HCT116 (cell line): ENCODE results near the gene LCLAT1.

Experiments used
- ELF1 ChIP-seq: IDR thresholded peaks from 2 replicates; pipeline ENCODE4 v1.6.1; 2012; ENCODE audit warnings: low read depth, borderline replicate concordance
- EZH2 ChIP-seq: fragments of 200-600 bp; sonication (generic); IDR thresholded peaks from 2 replicates; pipeline ENCODE4 v1.6.1; 2017; ENCODE audit warnings: antibody characterized with exemption, mixed run types
- EZH2phosphoT487 ChIP-seq: fragments of 200-600 bp; IDR thresholded peaks from 2 replicates; pipeline ENCODE4 v1.6.1; 2018; ENCODE audit warnings: antibody characterized with exemption, borderline replicate concordance
- JUND ChIP-seq: IDR thresholded peaks from 2 replicates; pipeline ENCODE4 v1.6.1; 2012
- MAX ChIP-seq: IDR thresholded peaks from 2 replicates; pipeline ENCODE4 v1.6.1; 2012
- POLR2A ChIP-seq: IDR thresholded peaks from 2 replicates; pipeline ENCODE4 v1.7.0; 2011; ENCODE audit warnings: borderline replicate concordance; ENCODE audit not compliant: insufficient read depth, insufficient read length; ENCODE audit errors: extremely low read depth
- POLR2AphosphoS5 ChIP-seq: IDR thresholded peaks from 2 replicates; pipeline ENCODE4 v1.6.1; 2011; ENCODE audit warnings: mild to moderate bottlenecking, low read depth, low read length, moderate library complexity
- RAD21 ChIP-seq: IDR thresholded peaks from 2 replicates; pipeline ENCODE4 v1.6.1; 2012; ENCODE audit warnings: low read depth, mild to moderate bottlenecking
- REST ChIP-seq: IDR thresholded peaks from 2 replicates; pipeline ENCODE4 v1.6.1; 2012; ENCODE audit warnings: low read depth
- SP1 ChIP-seq: IDR thresholded peaks from 2 replicates; pipeline ENCODE4 v1.6.1; 2012; ENCODE audit warnings: low read depth
- SRF ChIP-seq: IDR thresholded peaks from 2 replicates; pipeline ENCODE4 v1.6.1; 2012; ENCODE audit warnings: low read depth
- TCF7L2 ChIP-seq: IDR thresholded peaks from 2 replicates; pipeline ENCODE4 v1.7.0; 2011; ENCODE audit warnings: borderline replicate concordance, inconsistent platforms; ENCODE audit not compliant: insufficient read depth, insufficient read length; ENCODE audit errors: extremely low read depth
- ZBTB33 ChIP-seq: IDR thresholded peaks from 2 replicates; pipeline ENCODE4 v1.6.1; 2011; ENCODE audit warnings: mild to moderate bottlenecking, low read length, moderate library complexity; ENCODE audit not compliant: insufficient replicate concordance; ENCODE audit errors: extremely low read depth
- TF ChIP-seq, protein P1 (sequence below), 3 experiments: fragments of 200-600 bp in 1 of 3; sonication (generic) in 1 of 3; IDR thresholded peaks in 2 of 3; conservative IDR thresholded peaks in 1 of 3; 2 replicates each; pipeline ENCODE4 v1.5.1; 2012 to 2017; ENCODE audit warnings: low read depth in 2 of 3, low read length in 2 of 3, antibody characterized with exemption in 1 of 3, borderline replicate concordance in 1 of 3, control low read depth in 1 of 3, mild to moderate bottlenecking in 1 of 3, mixed read lengths in 1 of 3, mixed run types in 1 of 3, moderate library complexity in 1 of 3; ENCODE audit not compliant: insufficient read depth in 1 of 3

GRCh38 chr2:30514134-30514847 lies 67.2 kb downstream of the LCLAT1 start:
- no peak for TF ChIP-seq JUND
- no peak for TF ChIP-seq EZH2phosphoT487
- TF ChIP-seq, protein P1, sequence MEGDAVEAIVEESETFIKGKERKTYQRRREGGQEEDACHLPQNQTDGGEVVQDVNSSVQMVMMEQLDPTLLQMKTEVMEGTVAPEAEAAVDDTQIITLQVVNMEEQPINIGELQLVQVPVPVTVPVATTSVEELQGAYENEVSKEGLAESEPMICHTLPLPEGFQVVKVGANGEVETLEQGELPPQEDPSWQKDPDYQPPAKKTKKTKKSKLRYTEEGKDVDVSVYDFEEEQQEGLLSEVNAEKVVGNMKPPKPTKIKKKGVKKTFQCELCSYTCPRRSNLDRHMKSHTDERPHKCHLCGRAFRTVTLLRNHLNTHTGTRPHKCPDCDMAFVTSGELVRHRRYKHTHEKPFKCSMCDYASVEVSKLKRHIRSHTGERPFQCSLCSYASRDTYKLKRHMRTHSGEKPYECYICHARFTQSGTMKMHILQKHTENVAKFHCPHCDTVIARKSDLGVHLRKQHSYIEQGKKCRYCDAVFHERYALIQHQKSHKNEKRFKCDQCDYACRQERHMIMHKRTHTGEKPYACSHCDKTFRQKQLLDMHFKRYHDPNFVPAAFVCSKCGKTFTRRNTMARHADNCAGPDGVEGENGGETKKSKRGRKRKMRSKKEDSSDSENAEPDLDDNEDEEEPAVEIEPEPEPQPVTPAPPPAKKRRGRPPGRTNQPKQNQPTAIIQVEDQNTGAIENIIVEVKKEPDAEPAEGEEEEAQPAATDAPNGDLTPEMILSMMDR (IDR thresholded peaks at IDR 0.05 in 2 of 3, conservative IDR thresholded peaks at IDR 0.05 in 1 of 3; ENCODE audit: borderline replicate concordance in 1 of 3, insufficient read depth in 1 of 3, low read depth in 2 of 3, low read length in 2 of 3) = no peak
- no peak for TF ChIP-seq ELF1
- TF ChIP-seq MAX = no peak
- TF ChIP-seq TCF7L2 = no peak
- TF ChIP-seq POLR2A = no peak
- no peak for TF ChIP-seq POLR2AphosphoS5
- TF ChIP-seq RAD21 = no peak
- no peak for TF ChIP-seq ZBTB33
- no peak for TF ChIP-seq EZH2
- no peak for TF ChIP-seq REST
- no peak for TF ChIP-seq SP1
- TF ChIP-seq SRF = no peak
